NCI-H526 treated with DMSO at 0.1 percent for 48 hours (cell line): ENCODE measurements around the gene AP2B1.
A peak's percentile ranks its signal among the peaks of the same experiment; 100 is the strongest.

Experiments
- DNase-seq: peaks from one replicate; lab custom pipeline; 2025; lab: John Stamatoyannopoulos, UW

The AP2B1 gene

GRCh38 chr17:35730400-35731005 lies 143.4 kb downstream of the AP2B1 start:
- no peak for DNase-seq

- peak; percentile 11 for DNase-seq
Measured at GRCh38 chr17:35731239-35731916, 144.3 kb downstream of the AP2B1 start, which contains the start of gene RASL10B. TSS of gene RASL10B (plus strand) at chr17:35731639. CDS start at chr17:35735185, 3,546 bp downstream.

- DNase-seq: peak; percentile 8
Measured at GRCh38 chr17:35731917-35732805, 145.0 kb downstream of the AP2B1 start.

GRCh38 chr17:35732806-35733136 lies 145.6 kb downstream of the AP2B1 start:
- no peak for DNase-seq

- DNase-seq: no peak
Measured at GRCh38 chr17:35733366-35733765, 146.2 kb downstream of the AP2B1 start.

GRCh38 chr17:35734396-35734795 lies 147.3 kb downstream of the AP2B1 start:
- no peak for DNase-seq

DNA sequence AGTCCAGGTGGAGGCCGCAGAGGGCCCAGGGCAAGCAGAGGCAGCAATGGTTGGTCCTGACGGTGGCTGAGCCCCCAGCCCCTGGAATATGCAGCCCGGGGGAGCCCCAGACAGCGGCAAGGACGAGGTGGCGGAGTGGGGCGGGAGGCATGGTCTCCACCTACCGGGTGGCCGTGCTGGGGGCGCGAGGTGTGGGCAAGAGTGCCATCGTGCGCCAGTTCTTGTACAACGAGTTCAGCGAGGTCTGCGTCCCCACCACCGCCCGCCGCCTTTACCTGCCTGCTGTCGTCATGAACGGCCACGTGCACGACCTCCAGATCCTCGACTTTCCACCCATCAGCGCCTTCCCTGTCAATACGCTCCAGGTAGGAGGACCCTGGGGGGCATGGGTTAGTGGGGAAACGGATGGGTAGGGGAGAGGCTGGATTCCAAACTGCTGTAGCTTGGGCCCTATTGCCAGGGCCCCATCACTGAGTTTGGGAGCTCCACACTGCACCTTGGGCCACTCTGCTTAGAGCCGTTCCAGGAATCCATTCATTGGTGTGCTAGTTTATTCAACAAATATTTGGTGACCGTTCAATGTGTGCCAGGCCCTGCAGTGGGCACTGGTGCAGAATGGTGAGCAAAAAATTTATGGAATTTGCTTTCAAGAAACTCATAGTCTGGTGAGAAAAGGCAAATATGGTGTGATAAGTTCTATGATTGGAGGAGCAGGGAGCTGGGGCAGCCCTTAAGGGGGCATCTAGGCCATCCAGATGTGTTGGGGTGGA lies 148.1 kb downstream of the AP2B1 start:
- DNase-seq: no peak

DNA sequence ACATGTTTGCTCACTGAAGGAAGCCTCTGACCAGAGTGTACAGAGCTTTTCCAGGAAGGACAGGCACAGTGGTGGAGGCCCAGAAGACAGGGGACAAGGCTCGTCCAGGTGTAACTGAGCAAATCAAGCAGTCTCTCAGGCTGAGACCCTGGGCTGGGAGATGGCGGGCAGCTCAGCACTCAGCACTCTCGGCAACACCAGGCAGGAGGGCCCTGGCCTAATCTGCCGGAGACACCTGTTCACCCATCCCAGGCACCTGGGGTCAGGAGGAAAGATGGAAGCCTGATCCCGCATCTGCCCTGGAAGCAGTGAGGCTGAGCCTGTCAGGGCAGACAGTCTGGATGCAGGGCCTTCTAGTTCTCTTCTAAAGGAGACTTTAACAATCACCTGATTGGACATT lies 149.1 kb downstream of the AP2B1 start:
- no peak for DNase-seq

GRCh38 chr17:35738519-35739133 lies 151.5 kb downstream of the AP2B1 start:
- DNase-seq: no peak

DNA sequence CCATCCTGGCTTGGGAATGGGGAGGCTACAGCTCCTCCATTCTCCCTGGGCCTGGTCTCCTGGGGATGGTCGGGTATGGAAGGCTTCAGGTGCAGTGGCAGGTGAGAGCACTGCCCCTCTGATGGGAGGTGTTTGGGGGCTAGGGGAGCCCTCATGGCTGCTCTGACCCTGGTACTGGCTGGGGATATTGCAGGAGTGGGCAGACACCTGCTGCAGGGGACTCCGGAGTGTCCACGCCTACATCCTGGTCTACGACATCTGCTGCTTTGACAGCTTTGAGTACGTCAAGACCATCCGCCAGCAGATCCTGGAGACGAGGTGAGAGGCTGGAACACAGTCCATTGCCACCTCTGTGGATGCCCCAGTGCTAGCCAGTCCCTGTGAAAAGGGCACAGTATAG lies 153.1 kb downstream of the AP2B1 start:
- DNase-seq: no peak

GRCh38 chr17:35740997-35741931 lies 154.1 kb downstream of the AP2B1 start:
- DNase-seq: peak; percentile 16

- no peak for DNase-seq
Measured at GRCh38 chr17:35742496-35742895, 155.4 kb downstream of the AP2B1 start.

DNA sequence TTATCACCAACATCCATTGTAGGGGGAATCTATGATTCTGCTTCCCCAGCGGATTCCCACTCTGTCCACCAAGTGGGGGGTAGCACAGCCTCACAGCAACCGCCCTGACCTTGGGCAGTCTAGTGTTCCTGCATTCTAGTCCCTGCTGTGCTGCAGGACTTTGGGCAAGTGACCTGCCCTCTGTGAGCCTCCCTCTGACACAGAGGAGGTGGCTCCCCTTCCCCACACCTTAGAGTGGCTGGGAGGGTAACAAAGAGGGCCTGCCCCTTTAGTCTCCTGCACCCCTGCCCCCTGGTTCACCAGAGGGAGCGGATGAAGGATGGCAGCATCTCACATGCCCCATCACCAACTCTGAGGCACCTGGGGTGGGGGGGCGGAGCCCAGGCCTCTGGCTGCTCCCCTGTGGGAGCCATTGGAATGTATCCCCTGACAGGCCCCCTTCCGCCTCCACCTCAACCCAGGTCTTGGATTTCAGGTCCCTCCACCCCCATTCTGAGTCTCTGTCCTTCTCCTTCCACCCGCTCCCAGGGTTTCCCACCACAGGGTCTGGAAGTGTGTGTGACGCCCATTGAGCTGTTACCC lies 155.9 kb downstream of the AP2B1 start:
- DNase-seq: no peak

GRCh38 chr17:35743626-35744328 lies 156.7 kb downstream of the AP2B1 start:
- DNase-seq: no peak

DNA sequence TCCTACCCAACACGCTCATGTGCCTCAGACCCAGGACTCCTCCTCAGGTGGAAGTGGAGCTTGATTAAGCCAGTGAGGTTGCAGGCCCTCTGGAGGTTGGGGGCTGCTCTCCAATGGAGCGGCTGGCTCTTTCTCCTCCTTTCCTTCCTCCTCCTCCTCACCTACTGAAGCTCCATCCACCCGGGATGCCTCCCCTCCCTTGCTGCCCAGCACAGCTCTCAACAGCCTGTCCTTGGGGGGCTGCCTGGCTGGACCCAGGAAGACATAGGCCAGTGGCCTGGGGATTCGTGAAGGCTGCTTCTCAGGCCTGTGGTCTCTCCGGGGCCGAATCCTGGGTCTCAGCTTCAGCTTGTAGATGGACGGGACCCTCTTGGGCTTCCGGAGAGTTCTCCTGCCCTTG lies 157.7 kb downstream of the AP2B1 start:
- DNase-seq: no peak

- no peak for DNase-seq
Measured at GRCh38 chr17:35745246-35745645, 158.1 kb downstream of the AP2B1 start.

GRCh38 chr17:35745749-35746320 lies 158.7 kb downstream of the AP2B1 start:
- DNase-seq: no peak

DNA sequence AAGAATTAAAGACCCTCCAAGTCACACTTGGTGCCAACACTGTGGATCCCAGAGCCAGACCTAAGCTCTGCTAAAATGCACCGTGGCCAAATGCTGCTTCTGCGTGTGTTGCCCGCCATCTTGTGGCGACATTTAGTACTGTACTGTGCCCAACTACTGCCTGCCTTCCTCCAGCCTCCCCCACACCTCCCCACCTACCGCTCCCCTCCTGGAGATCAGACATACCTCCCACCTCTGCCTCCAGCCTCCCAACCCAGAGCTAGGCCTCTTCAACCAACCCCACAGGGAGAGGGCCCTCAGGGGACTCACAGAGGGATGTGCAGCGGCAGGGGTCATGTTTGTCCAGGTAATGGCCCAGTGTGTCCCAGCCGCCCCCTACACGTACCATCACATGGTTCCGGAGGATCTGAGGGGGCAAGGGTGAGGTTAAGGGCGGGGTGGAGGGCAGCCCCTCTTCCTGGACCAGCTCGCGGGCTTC lies 160.5 kb downstream of the AP2B1 start:
- DNase-seq: peak; percentile 21

- DNase-seq: no peak
Measured at GRCh38 chr17:35748341-35748841, 161.3 kb downstream of the AP2B1 start.
